Posterior cingulate gyrus (tissue), 11 donors: Measurements from ENCODE around the gene NCAN.
A peak's percentile ranks its signal among the peaks of the same experiment; 100 is the strongest.

ENCODE experiments used
- DNase-seq, 10 donors: peaks; one replicate each; pipeline versions ENCODE4 v3.0.0 to v3.0.0-alpha.2; 2020 to 2021; ENCODE audit warnings: mixed read lengths in 3 of 10
- intact Hi-C: fragments of 100-400 bp; cut with DNase I; formaldehyde crosslinking; loops from one replicate; pipeline ENCODE4 v1.15.1; 2023

The NCAN gene

GRCh38 chr19:19276386-19276785 is 64.6 kb downstream of the NCAN start:
- DNase-seq, result peak in 1 of 10 donors; percentile 44
- intact Hi-C loops, result no loop called here

GRCh38 chr19:19276851-19277250 is 65.1 kb downstream of the NCAN start:
- intact Hi-C loops, result no loop called here
- DNase-seq, result peak in 2 of 10 donors; percentile 50 to 79

GRCh38 chr19:19278315-19278714 is 66.6 kb downstream of the NCAN start:
- intact Hi-C loops, result no loop called here
- DNase-seq, result no peak

- intact Hi-C loops, result no loop called here
- no peak for DNase-seq
Measured at GRCh38 chr19:19279062-19279612, 67.4 kb downstream of the NCAN start.

GRCh38 chr19:19279853-19280252 is 68.1 kb downstream of the NCAN start:
- intact Hi-C loops, result no loop called here
- no peak for DNase-seq

GRCh38 chr19:19280561-19280960 is 68.8 kb downstream of the NCAN start:
- peak in 9 of 10 donors; percentile 23 to 94 (median 68) for DNase-seq
- intact Hi-C loops, result no loop called here

GRCh38 chr19:19285686-19286085 is 73.9 kb downstream of the NCAN start:
- DNase-seq, result no peak
- intact Hi-C loops, result no loop called here

- intact Hi-C loops, result no loop called here
- no peak for DNase-seq
Measured at GRCh38 chr19:19292607-19293006, 80.8 kb downstream of the NCAN start.

GRCh38 chr19:19294914-19295313 is 83.2 kb downstream of the NCAN start:
- intact Hi-C loops, result no loop called here
- DNase-seq, result no peak

- intact Hi-C loops, result no loop called here
- DNase-seq, result no peak
Measured at GRCh38 chr19:19296953-19297689, 85.4 kb downstream of the NCAN start.

GRCh38 chr19:19297759-19298158 is 86.0 kb downstream of the NCAN start:
- DNase-seq, result no peak
- intact Hi-C loops, result no loop called here

GRCh38 chr19:19300613-19301012 is 88.9 kb downstream of the NCAN start:
- intact Hi-C loops, result no loop called here
- DNase-seq, result no peak
